Activated naive CD4-positive, alpha-beta T cell treated with anti-CD3 and anti-CD28 coated beads, Interleukin-2, amount 50 U/mL, for 24 hours (primary cell): ENCODE data around the gene CEP57L1.
A peak's percentile ranks its signal among the peaks of the same experiment; 100 is the strongest.

Experiments
- H3K27ac Mint-ChIP-seq: one replicate; pipeline ENCODE4 v1.8.0; 2021; ENCODE audit warnings: mild to moderate bottlenecking, mixed read lengths
- H3K27me3 Mint-ChIP-seq: one replicate; pipeline ENCODE4 v1.8.0; 2021; ENCODE audit warnings: mixed read lengths
- H3K36me3 Mint-ChIP-seq: one replicate; pipeline ENCODE4 v1.8.0; 2021; ENCODE audit warnings: mixed read lengths
- H3K4me1 Mint-ChIP-seq: one replicate; pipeline ENCODE4 v1.8.0; 2021; ENCODE audit warnings: mixed read lengths
- H3K4me3 Mint-ChIP-seq: one replicate; pipeline ENCODE4 v1.8.0; 2021; ENCODE audit warnings: mild to moderate bottlenecking, mixed read lengths
- H3K9me3 Mint-ChIP-seq: one replicate; pipeline ENCODE4 v1.8.0; 2021; ENCODE audit warnings: mixed read lengths

Gene CEP57L1

DNA sequence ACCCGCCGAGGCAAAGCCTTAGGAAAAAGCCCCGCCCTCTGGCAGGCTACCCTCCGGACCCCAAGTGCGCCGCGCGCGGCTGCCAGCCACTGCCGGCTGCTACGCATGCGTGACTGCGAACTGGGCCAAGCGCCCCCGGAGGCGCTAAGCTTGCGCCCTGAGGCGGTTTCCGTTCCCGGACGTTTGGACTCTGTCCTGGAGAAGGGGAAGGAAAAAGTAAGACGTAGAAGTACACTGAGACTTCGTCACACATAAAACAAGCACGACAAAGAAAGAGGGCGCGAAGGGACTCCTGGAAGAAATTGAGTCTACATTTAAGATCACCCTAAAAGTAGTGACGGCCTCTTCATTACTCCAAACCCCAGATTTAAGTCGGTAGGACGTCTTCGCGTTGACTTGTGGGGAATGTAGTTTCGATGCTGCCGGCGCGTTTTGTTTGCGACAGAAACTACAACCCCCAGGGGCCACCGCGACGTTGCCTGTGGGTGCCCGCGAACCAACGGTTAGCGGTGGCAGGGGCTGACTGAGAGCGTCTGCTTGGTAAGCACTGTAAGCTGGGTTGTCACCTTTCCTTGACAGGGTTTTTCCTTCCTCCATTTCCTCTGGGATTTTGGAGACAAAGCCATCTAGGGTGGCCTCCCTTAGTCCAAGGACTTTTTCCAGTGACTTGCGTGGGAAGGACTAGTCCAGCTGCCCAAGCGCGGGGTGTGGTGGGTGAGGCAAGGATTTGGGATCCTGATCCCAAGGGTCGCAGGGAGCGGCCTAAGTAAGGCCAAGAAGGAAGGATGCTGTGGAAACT is at the start of gene CEP57L1:
Gene CEP57L1, plus strand, starts transcription at position 472 of the 799 bp plus-strand sequence. CDS start 49,715 bp downstream, outside the sequence.
- Mint-ChIP-seq H3K27ac (peak within 1 kb of the TSS; percentile 97), H3K27me3 (no peaks in the 10 kb centered on the region), H3K4me1 (peaks cover 48% of the 10 kb centered on the region), H3K4me3 (peak within 1 kb of the TSS; percentile 94), H3K36me3 (peaks cover 4% of the 10 kb centered on the region), H3K9me3 (no peaks in the 10 kb centered on the region)

DNA sequence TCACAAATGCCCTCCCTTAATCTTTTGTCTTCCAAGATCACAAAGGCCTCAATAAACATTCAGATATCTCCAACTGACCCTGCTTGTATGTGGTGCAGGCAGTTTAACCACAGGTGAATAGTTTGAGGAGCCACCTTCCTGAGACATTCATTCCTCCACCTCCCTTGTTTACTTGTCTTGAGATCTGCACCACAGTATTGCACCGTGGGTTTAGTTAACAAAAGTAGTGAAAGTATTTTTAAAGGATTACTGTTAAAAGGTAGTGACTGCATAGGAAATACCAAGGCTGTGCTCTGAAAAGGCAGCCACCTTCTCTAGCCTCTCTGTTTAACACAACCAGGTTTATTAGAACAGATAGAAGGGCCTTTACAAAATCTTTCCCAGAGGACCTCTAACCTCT is 47.1 kb upstream of the CEP57L1 start:
- no peaks in the 10 kb centered on the region for H3K27me3 Mint-ChIP-seq
- H3K27ac Mint-ChIP-seq = no peak overlapping the region
- H3K4me1 Mint-ChIP-seq = peaks cover 41% of the 10 kb centered on the region
- peaks cover 11% of the 10 kb centered on the region for H3K9me3 Mint-ChIP-seq
- no peak overlapping the region for H3K4me3 Mint-ChIP-seq
- H3K36me3 Mint-ChIP-seq = peaks cover 7% of the 10 kb centered on the region

DNA sequence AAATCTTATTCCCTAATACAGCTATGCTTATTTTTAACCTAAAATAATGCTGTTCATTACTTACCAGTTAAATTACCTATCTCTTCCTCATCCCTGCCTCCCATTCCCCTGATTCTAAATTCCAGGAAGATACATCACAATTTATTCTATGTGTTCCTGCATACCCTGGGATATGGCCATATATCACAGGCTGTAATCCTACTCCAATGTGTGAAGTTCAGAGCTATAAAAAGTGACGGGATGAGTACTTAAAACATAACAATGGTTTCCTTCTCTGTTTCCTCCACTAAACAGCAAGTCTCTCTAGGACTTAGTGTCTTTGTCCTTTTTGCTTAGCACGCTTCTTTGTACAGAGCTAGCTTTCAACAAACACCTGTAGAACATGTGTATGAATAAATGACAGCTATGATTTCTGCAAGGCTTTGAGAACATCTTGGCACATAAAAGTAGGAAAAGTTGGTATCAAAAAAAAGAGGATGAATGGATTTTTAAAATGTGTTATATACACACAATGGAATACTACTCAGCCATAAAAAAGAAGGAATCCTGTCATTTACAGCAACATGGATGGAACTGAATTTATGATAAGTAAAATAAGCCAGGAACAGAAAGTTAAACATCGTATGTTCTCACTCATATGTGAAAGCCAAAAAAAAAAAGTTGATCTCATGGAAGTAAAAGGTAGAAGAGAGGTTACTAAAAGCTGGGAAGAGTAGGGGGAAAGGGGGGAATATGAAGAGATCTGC is 46.5 kb upstream of the CEP57L1 start:
- H3K27ac Mint-ChIP-seq = peak overlapping the region; percentile 52
- peaks cover 43% of the 10 kb centered on the region for H3K4me1 Mint-ChIP-seq
- H3K4me3 Mint-ChIP-seq = no peak overlapping the region

DNA sequence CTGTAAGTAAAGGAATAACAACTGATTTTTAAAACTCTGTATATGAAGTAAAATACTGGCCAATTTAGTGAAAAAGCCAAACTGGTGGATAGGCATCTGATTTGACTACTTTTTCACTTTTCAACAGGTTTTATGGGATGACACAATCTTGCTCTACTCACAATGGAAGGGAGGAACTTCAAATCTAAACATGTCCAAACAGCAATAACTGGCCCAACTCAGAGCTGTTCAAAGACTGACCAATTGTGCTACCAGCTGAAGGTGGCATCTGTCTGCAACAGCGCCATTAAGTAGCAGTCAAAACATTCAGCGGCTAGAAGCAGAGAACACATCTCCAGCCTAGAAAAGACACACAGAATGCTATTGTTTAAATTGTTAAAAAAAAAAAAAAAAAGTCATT is 45.3 kb upstream of the CEP57L1 start:
- Mint-ChIP-seq H3K9me3 (peaks cover 5% of the 10 kb centered on the region), H3K27me3 (no peaks in the 10 kb centered on the region), H3K4me3 (no peak overlapping the region), H3K36me3 (peaks cover 5% of the 10 kb centered on the region), H3K4me1 (peaks cover 43% of the 10 kb centered on the region), H3K27ac (no peak overlapping the region)

More for the DNA sequence above, 46.5 kb upstream of the CEP57L1 start:
- H3K9me3 Mint-ChIP-seq = peaks cover 5% of the 10 kb centered on the region
- H3K27me3 Mint-ChIP-seq = no peaks in the 10 kb centered on the region
- peaks cover 5% of the 10 kb centered on the region for H3K36me3 Mint-ChIP-seq

DNA sequence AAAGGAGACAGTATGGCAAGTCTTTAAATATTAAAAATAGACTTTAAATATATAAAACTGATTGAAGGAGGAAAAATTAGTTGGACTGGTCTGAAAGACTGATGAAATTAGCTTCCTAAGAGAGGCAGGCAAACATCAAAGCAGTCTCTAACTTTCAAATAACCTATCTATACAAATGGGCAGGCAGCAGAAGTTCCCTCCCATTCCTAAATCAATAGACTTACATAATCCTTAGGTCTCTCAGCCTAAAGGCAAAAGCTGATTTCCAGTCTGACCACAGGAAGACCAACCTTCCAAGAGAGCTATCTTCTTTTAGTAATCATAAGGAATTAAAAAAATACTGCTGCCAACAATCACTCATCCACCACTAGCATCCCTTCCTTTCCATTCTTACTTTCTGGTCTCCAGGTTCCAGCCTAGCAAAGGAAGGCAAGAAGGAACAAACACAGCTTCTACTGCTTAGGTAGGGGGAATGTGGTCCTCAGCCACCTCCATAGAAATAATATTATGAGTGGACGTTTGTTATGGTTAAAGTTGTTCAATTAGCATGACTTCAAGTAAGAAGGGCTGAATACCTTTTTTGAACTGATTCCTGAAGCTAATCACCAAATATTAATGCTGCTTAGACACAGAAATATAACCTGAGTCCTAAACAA is 44.7 kb upstream of the CEP57L1 start:
- peaks cover 5% of the 10 kb centered on the region for H3K36me3 Mint-ChIP-seq
- no peak overlapping the region for H3K4me3 Mint-ChIP-seq
- peaks cover 5% of the 10 kb centered on the region for H3K9me3 Mint-ChIP-seq
- H3K27ac Mint-ChIP-seq = no peak overlapping the region
- H3K4me1 Mint-ChIP-seq = peaks cover 43% of the 10 kb centered on the region
- H3K27me3 Mint-ChIP-seq = no peaks in the 10 kb centered on the region

DNA sequence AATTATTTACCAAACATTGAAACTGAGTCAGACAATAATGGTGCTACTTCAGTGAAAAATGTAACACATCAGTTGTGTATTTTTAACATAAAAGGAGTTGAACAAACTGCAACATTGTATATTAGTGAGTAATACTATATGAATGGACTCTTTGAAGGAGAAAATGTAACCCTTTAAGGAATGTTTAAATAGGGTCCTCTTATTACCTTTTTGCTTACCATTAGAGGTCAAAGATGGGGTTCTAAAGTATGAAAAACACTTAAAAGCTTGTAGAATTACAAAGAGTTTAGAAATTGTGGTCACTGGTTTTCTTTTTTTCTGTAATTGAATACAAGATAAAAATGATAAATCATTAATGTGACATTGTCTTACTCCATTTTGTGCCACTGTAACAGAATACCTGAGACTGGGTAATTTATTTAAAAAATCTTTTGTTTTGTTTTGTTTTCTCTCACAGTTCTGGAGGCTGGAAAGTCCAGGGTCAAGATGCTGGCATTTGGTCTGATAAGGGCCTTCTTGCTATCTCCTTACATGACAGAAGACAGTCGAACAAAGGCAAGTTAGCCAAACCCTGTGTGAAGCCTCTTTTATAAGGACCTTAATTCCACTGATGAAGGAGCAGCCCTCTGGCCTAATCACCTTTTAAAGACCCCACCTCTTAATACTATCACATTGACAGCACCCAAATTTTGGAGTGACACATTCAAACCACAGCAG is 43.8 kb upstream of the CEP57L1 start:
- peaks cover 5% of the 10 kb centered on the region for H3K9me3 Mint-ChIP-seq
- H3K27me3 Mint-ChIP-seq = no peaks in the 10 kb centered on the region
- peaks cover 43% of the 10 kb centered on the region for H3K4me1 Mint-ChIP-seq
- H3K27ac Mint-ChIP-seq = no peak overlapping the region
- no peak overlapping the region for H3K4me3 Mint-ChIP-seq
- H3K36me3 Mint-ChIP-seq = peaks cover 5% of the 10 kb centered on the region

DNA sequence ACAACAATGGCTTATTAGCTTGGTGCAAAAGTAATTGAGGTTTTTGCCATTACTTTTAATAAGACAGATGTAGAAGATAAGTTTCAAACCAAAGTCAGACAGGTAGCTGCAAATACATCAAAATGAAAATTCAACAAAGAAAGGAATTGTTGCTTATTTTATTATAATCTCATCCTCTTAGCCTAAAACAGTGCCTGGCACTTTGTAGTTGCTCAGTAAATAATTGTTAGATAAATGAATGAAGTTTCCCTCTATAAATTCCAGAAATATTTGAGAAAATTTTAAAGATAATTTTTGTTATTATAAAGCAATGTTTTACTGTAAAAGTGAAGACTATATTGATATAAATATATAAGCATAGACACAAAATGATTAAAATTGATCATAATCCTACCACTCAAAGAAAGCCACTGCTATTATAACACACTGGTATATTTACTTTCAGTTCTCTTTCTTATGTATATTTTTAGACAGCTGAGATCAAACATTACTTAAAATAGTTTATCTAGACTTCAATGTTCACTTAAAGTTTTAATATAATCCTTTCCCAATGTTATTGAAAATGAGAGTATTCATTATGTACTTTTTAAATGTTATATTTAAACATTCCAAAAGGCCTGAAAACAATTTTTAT is 43.2 kb upstream of the CEP57L1 start:
- Mint-ChIP-seq H3K27me3 (no peaks in the 10 kb centered on the region), H3K4me3 (no peak overlapping the region), H3K27ac (no peak overlapping the region), H3K9me3 (peaks cover 5% of the 10 kb centered on the region), H3K4me1 (peaks cover 43% of the 10 kb centered on the region), H3K36me3 (peaks cover 5% of the 10 kb centered on the region)

DNA sequence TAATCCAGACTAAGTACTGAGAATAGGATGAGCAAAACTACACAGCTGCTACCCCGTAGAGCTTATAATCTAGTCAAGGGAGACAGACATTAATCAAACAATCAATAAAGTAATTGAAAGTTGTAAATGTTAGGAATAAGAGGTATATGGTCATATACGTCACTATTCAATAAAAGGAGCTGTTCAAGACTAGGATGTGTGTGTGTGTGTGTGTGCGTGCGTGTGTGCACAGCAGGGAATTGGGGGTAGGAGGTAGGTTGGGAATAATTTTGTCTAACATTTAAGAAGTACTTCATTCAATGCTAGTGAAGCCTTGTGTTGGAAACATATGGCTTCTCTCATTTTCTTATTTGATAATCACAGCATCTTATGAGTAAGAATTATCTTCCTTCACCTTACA is 42.5 kb upstream of the CEP57L1 start:
- H3K9me3 Mint-ChIP-seq = peaks cover 5% of the 10 kb centered on the region
- H3K4me3 Mint-ChIP-seq = no peak overlapping the region
- no peaks in the 10 kb centered on the region for H3K27me3 Mint-ChIP-seq
- H3K4me1 Mint-ChIP-seq = peaks cover 43% of the 10 kb centered on the region
- peaks cover 5% of the 10 kb centered on the region for H3K36me3 Mint-ChIP-seq
- no peak overlapping the region for H3K27ac Mint-ChIP-seq

DNA sequence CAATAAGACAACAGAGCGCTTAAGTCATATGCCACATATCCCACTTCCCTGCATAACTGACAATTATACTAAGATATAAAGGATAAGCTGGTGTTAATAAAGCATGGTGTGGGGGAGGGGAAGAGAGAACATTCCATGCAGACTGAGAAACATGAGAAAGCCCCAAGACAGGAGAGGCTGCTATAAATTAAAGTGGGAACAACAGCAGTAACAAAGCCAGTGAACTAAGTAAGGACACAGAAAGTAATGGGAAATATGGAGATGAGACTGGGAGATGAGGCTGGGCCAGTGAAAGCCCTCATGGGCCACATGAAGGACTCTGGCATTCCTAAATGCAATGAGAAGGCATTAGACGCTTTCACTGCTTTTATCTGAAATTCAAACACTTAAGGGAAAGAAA is 42.0 kb upstream of the CEP57L1 start:
- Mint-ChIP-seq H3K27me3 (no peaks in the 10 kb centered on the region), H3K9me3 (peaks cover 5% of the 10 kb centered on the region), H3K4me3 (no peak overlapping the region), H3K4me1 (peaks cover 40% of the 10 kb centered on the region), H3K27ac (peak overlapping the region; percentile 3), H3K36me3 (peaks cover 5% of the 10 kb centered on the region)

DNA sequence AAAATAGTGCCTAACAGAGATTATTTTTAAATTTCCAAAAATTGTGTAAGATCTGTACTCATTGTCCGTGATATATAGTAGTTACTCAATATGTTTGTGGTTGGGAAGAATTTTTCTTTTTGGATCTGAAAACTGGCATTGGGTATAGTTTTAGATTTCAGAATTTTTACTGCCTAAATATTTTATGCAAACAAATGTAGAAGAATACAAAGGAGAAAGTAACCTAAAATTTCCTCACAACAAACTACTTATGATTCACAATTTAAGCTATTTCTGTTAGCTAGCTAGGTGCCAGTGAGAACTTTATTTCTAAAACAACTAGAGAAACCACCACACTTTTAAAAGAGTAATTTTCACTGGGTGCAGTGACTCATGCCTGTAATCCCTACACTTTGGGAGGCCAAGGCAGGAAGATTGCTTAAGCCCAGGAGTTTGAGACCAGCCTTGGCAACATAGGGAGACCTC is 39.5 kb upstream of the CEP57L1 start:
- no peaks in the 10 kb centered on the region for H3K27me3 Mint-ChIP-seq
- no peak overlapping the region for H3K4me3 Mint-ChIP-seq
- H3K36me3 Mint-ChIP-seq = no peaks in the 10 kb centered on the region
- no peak overlapping the region for H3K27ac Mint-ChIP-seq
- no peaks in the 10 kb centered on the region for H3K9me3 Mint-ChIP-seq
- peaks cover 43% of the 10 kb centered on the region for H3K4me1 Mint-ChIP-seq

DNA sequence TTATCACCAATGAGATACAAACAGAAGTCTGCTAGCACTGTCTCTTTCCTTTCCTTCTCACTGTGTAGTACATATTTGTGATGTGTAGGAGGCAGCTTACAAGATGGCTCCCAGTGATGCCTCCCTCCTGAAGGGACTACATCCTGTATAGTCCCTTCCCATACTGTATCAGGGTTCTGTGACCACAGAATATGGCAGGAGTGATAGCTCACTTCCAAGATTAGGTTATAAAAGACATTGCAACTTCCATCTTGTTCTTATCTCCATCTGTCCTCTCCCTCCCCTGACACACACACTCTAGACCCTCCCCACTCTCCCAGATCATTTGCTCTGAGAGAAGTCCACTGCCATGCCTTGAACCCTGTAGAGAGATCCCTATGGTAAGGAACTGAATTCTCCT is 38.6 kb upstream of the CEP57L1 start:
- H3K36me3 Mint-ChIP-seq = no peaks in the 10 kb centered on the region
- no peaks in the 10 kb centered on the region for H3K27me3 Mint-ChIP-seq
- H3K4me3 Mint-ChIP-seq = no peak overlapping the region
- no peak overlapping the region for H3K27ac Mint-ChIP-seq
- H3K4me1 Mint-ChIP-seq = peaks cover 41% of the 10 kb centered on the region
- H3K9me3 Mint-ChIP-seq = no peaks in the 10 kb centered on the region

DNA sequence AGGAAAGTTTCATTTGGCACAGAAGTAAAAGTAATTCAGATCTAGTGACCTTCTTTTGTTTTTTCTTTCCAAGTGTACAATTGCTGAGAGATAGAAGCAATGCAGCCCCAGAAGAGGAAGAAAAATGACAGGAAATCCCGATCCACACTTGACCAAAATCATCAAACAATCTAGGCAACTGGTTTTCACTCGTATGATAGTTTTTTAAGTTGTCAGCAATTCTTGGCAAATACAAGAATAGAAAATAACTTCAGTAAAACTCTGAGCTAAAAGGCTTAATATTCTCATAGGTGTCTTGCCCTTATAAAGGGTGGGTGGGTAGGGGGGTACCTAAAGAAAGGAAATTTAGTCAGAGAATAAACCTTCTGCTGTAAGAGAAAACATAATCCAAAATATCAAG is 36.7 kb upstream of the CEP57L1 start:
- H3K36me3 Mint-ChIP-seq = no peaks in the 10 kb centered on the region
- H3K4me1 Mint-ChIP-seq = peaks cover 41% of the 10 kb centered on the region
- peak overlapping the region; percentile 31 for H3K27ac Mint-ChIP-seq
- no peak overlapping the region for H3K4me3 Mint-ChIP-seq
- no peaks in the 10 kb centered on the region for H3K9me3 Mint-ChIP-seq
- no peaks in the 10 kb centered on the region for H3K27me3 Mint-ChIP-seq

DNA sequence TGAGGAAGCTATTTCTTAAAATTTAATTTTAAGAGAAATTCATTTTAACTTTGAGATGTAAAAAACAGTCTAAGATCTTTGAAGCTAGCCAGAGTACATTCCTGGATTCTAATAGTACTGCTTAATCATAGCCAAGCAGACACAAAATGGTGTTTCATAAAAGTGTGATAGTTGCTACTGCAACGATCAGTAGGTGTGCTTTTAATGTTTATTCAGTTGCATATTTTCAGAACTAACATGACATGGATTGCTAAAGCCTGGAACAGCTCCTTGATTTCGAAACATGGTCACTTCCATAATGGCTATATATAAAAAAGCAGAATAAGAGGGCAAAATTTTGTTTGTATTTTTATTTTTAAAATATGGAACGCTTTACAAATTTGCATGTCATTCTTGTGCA is 36.2 kb upstream of the CEP57L1 start:
- H3K4me3 Mint-ChIP-seq = no peak overlapping the region
- no peaks in the 10 kb centered on the region for H3K27me3 Mint-ChIP-seq
- H3K4me1 Mint-ChIP-seq = peaks cover 46% of the 10 kb centered on the region
- peak overlapping the region; percentile 24 for H3K27ac Mint-ChIP-seq
- no peaks in the 10 kb centered on the region for H3K36me3 Mint-ChIP-seq
- no peaks in the 10 kb centered on the region for H3K9me3 Mint-ChIP-seq

DNA sequence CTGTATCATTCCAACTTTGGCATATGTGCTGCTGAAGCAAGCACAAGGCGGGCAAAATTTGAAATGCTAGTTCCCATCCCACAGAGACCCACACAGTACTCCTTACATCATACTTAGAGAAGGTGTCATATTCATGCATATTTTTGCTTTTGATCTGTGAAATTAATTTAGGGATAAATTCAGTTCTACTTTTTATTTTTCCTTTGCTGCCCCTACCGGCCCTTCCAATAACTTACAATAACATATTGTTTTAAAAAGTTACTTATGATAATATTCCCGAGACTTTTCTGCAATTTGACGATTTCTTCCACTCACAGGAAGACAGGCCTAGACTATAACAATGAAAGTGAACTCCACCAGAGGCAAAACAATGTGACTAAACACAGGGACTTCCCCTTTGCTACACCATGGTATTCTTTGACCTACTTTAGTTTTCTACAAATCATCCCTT is 35.7 kb upstream of the CEP57L1 start:
- no peaks in the 10 kb centered on the region for H3K27me3 Mint-ChIP-seq
- H3K4me1 Mint-ChIP-seq = peaks cover 50% of the 10 kb centered on the region
- H3K9me3 Mint-ChIP-seq = no peaks in the 10 kb centered on the region
- H3K27ac Mint-ChIP-seq = peak overlapping the region; percentile 88
- peak overlapping the region; percentile 8 for H3K4me3 Mint-ChIP-seq
- H3K36me3 Mint-ChIP-seq = no peaks in the 10 kb centered on the region

DNA sequence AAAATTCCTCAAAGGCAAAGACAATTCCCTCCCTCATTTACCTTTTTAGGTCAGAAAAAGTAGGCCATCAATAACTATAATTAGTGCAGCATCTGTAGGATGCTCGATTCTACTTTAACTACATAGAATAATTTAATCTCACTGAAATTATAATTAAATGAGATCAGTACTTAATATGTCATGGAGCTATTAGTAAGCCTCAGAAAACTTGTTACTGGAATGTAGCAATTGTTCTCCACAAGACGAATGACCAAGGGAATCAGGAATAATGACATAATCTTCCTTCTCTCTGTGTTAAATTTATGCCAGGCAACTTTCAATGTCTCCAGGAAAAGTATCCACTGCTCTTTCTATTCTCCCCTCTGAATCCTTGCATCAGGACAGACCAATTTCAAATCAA is 34.7 kb upstream of the CEP57L1 start:
- peaks cover 50% of the 10 kb centered on the region for H3K4me1 Mint-ChIP-seq

More for the DNA sequence above, 34.7 kb upstream of the CEP57L1 start:
- no peaks in the 10 kb centered on the region for H3K9me3 Mint-ChIP-seq
- H3K4me3 Mint-ChIP-seq = no peak overlapping the region
- H3K27ac Mint-ChIP-seq = peak overlapping the region; percentile 41
- H3K36me3 Mint-ChIP-seq = no peaks in the 10 kb centered on the region
- no peaks in the 10 kb centered on the region for H3K27me3 Mint-ChIP-seq
